Cortex of kidney (tissue), 1 donor: Measurements from ENCODE around the gene PMF1.

Experiments
- DNase-seq: peaks from one replicate; lab custom pipeline; 2025; lab: John Stamatoyannopoulos, UW

PMF1 gene

DNA sequence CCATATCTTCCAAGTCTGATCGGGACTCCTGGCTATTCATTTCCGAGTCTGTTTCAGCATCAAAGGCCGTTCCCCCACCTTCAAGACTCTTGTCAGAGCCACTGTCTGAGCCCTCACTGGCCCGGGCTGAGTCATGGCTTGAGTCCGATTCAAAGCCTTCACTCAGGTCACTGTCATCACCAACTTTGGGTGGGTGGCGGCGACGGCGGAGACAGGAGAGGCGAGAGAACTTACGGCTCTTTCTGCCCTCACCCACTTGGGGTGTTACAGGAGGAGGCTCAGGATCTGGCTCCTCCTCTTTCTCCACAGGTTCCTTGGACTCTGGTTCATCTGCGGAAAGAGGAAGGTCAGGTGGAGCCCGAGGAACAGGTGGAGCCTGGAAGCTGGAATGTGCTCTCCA is 53.2 kb downstream of the PMF1 start:
- DNase-seq = no peak

GRCh38 chr1:156268336-156268735 is 55.5 kb downstream of the PMF1 start:
- no peak for DNase-seq

DNA sequence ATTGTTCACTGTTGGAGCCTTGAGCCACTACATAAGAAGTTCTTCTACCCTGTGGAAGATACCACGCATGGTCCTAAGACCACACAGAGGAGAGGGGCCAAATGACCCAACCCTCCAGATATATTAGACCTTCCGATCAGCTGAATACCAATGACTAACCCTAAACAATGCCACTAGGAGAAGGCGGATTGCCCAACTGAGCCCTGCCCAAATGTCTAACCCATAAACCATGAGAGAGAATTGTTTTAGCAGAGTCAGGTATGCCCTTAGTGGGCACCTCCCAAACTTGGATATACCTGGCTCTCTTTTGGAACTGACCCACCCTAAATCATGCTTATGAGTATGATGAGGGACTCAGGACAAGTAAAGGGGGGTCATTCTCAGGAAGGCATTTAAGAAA is 57.5 kb downstream of the PMF1 start:
- no peak for DNase-seq

GRCh38 chr1:156276532-156276931 is 63.7 kb downstream of the PMF1 start:
- DNase-seq = no peak

DNA sequence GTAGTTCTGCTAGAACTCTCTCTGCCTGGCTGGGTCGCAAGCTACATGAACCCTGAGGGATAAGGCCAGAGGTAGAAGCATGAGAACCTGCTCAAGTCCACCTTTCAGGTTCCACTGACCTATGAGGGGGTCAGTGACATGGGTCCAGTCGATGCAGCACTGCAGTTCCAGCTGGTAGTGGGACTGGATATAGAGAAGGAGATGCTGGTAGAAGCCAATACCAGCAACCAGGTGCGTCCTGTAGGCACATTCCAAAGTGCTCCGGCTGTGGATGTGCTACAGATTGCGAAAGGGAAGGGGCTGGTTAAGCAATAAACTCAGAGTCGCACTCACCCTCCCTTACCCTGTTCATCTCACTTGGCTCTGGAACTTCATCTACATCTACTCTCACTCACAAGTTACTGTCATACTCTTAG is 64.2 kb downstream of the PMF1 start:
- DNase-seq = no peak

DNA sequence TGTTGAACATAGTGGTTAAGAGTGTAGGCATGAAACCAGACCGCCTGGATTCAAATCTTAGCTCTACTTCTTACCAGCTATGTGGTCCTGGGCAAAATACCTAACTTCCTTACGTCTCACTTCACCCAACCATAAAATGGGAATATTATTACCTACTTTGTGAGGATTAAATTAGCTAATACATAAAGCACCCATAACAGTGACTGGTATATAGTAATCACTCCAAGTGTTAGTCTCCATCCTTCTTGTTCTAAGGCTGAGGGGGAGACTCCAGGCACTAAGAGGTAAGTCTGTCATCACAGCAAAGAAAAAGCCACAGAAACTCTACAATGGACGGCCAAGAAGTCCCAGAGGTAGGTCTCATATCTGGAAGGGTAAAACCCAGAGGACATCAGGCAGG is 67.0 kb downstream of the PMF1 start:
- no peak for DNase-seq

DNA sequence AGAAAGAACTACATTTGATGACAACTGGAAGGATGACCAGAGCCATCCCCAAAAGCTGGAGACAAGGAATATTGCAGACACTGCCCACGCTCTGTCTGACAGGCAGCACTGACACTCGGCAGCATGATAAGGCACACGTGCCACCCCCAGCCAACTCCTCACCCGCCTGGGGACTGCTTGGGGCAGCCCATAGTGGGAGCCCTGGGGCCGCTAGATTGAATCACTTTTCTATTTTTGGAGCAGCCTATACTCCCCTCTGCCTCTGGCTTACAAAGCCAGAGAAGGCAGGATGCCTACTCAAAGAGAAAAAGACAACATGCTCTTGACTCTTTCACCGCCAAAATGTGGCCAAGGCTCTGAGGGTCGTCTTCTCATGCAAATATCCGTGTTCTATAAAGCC is 68.5 kb downstream of the PMF1 start:
- DNase-seq = no peak

DNA sequence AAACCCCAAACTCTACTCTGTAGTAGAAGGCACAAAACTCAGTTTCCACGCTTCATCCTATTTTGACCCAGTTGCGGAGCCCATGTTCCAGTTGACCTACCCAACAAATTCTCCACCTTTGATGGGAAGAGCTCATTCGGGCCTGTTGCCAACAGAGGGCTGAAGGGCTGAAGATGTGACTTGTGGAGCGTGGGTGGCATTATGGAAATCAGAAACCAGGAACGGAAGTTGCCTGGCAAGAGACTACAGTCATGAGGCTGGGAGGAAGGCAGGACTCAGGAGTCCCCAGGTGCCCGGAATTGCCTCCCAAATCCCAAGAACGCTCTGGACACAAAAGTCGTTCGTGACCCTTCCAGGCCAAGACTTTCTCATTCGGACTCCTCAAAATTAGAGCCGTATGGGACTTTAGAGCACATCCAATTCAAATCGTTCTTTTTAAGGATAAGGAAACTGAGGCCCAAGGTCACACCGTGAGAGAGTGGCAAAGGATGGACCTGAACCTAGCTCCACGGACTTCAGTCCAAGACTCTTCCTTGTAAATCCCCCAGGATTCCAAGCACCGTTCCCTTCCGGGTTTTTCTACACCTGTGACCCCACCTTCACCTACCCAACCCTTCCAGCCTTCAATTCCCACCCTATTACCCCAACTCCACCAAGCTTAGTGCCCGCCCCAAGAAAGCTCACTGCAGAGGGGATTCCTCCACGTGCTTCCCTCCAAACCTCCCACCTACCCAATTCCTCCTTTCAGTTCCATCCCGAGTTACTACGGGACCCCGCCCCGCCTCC is 69.1 kb downstream of the PMF1 start:
- no peak for DNase-seq

DNA sequence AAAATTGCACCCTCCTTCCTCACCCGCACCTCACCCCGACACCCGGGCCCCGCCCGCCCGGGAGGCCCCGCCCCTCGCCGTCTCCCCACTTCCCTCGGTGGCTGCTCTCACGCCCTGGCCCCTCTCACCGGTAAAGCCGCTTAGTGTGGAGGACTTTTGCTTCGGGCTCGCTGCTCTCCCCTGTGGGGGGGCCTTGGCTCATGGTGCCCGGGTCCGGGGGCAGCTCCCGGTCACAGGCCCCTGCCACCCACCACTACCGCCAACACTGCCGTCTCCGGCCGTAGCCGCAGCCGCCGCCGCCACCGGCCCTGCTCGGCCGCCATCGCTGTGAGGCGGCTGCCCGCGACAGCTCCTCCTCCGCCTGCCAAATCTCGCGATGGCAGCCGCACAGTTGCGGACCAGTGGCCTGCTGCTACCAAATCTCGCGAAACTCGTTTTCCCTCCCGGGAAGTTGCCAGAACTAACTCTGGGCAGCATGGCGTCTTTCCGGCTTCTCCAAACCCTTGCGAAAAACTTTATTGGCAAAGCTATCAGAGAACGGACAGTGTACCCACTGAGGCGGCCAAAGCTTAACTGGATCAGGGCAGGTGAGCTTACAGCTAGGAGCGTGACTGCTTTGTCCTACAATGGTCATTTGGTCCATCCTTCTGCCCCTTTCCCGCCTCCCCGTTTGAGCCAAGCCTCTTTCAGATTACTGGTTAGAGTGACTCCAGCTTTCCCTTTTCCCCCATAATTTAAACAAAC is 69.8 kb downstream of the PMF1 start, which contains the start of gene SMG5:
Gene SMG5 (minus strand): TSS at position 347 of the 744 bp plus-strand sequence. CDS start 145 bp downstream, at position 202.
- peak; percentile 64 for DNase-seq

DNA sequence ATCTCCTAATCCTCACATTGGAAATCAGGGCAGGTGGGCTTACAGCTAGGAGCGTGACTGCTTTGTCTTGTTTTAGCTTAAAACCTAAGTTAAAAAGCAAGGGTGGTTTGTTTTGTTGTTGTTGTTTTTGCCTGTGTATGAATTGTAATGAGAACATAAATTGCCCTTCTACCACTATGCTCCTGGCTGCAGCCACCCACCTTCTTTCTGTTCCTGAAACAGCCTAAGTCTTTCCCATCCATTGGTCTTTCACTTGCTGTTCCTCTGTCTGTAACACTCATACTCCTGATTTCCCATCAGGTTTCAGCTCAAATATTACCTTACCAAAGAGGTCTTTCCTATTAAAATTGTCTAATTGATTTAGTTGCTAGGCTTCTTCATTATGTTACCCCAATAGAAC is 70.7 kb downstream of the PMF1 start:
- DNase-seq = no peak

DNA sequence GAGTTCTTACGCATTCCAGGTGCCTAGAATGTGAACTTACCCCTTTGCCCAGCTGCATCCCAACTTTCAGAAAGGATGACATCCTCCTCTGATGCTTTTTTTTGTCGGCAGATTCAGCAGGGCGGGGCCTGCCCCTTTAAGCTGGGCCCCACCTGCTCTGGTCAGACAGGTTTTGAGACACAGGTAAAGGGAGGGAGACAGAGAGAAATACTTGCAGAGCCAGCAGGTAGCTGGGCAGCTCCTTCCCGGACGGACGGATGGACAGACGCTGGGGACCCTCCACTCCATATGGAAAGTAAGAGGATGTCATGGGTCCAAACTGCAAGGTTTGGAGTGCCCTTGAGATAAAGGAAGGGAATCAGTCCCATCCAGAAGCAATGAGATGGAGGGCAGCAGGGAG is 71.3 kb downstream of the PMF1 start, which contains the start of gene TMEM79:
Gene TMEM79 (plus strand): TSS at position 214 of the 400 bp plus-strand sequence. CDS start 902 bp downstream, outside the sequence.
- no peak for DNase-seq

DNA sequence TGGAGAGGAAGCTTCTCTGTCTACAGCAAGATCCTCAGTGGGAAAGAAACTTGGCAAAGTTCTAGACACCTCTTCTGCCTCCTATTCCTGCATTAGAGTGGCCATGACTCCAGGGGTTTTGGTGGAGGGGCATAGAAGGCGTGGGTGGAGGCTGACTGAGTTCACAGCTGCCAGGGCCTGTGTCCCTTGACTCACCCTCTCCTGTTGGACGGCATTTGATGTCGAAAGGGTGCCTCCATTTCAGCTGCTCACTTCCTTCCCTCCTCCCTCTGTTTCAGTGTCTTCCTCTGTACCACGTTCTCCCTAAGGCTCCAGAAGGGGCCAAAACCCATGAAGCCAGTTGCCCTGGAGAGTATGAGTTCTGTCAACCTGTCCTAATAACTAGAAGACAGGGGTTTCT is 72.0 kb downstream of the PMF1 start:
- DNase-seq = no peak

DNA sequence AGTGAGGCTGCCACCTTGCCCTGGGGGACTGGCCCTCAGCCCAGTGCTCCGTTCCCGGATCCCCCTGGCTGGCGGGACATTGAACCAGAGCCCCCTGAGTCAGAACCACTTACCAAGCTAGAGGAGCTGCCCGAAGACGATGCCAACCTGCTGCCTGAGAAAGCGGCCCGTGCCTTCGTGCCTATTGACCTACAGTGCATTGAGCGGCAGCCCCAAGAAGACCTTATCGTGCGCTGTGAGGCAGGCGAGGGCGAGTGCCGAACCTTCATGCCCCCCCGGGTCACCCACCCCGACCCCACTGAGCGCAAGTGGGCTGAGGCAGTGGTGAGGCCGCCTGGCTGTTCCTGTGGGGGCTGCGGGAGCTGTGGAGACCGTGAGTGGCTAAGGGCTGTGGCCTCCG is 72.6 kb downstream of the PMF1 start:
- DNase-seq = no peak

- no peak for DNase-seq
Measured at GRCh38 chr1:156286061-156286460, 73.3 kb downstream of the PMF1 start.
